Measurements from ENCODE around the gene FRMD8. TPM values are rescaled to one million over a fixed set of nuclear protein-coding genes. Genes with fewer than 3 reads are reported as not detected.

FRMD8 gene
- total and polyA plus RNA-seq, 9 of the 15 experiments (the other 6 are each of a cell fraction or from before 2014, with no cell fraction given) = 4.5 to 54.5 (median 15.8) TPM

- TF ChIP-seq ZNF764 (CRISPR knock-in tag; IDR thresholded peaks at IDR 0.05; ENCODE audit: low read depth) = no peak
- TF ChIP-seq PKNOX1 (IDR thresholded peaks at IDR 0.05) = peak; percentile 45; the same call in 1 of the 2 replicates
- TF ChIP-seq TGIF2 (CRISPR knock-in tag; IDR thresholded peaks at IDR 0.05) = no peak
- TF ChIP-seq IRF2 (CRISPR knock-in tag; IDR thresholded peaks at IDR 0.05) = no peak
- no peak for TF ChIP-seq MAFK (IDR thresholded peaks at IDR 0.05; ENCODE audit: low read length)
- no peak for TF ChIP-seq ATF6 (CRISPR knock-in tag; IDR thresholded peaks at IDR 0.05)
- no peak for TF ChIP-seq FOXM1 (IDR thresholded peaks at IDR 0.05; ENCODE audit: low read depth)
- TF ChIP-seq FOXM1 (CRISPR knock-in tag; IDR thresholded peaks at IDR 0.05; ENCODE audit: low read depth) = no peak
- no peak for TF ChIP-seq TRIM25 (IDR thresholded peaks at IDR 0.05; ENCODE audit: borderline replicate concordance)
- TF ChIP-seq RCOR1 (IDR thresholded peaks at IDR 0.05; ENCODE audit: borderline replicate concordance in 1 of 2, low read depth in 2 of 2, low read length in 2 of 2) = peak in 1 of 2 experiments; percentile 59; a peak in 1 of 4 replicates
- no peak for TF ChIP-seq ZNF324 (CRISPR knock-in tag; IDR thresholded peaks at IDR 0.05)
- no peak for TF ChIP-seq HES1 (IDR thresholded peaks at IDR 0.05; ENCODE audit: low read depth)
- no peak for TF ChIP-seq ETV6 (IDR thresholded peaks at IDR 0.05; ENCODE audit: borderline replicate concordance in 1 of 2, low read depth in 2 of 2, low read length in 1 of 2)
- TF ChIP-seq ETV6 (CRISPR knock-in tag; IDR thresholded peaks at IDR 0.05; ENCODE audit: borderline replicate concordance) = no peak
These were observed 28.5 kb upstream of the FRMD8 start (continued) for GRCh38 chr11:65357856-65358356.

All from K562 (cell line).